SK-N-SH treated with all-trans-retinoic acid at 6 μM for 48 hours (cell line): ENCODE data around the gene COCH.

Source experiments
- ATAC-seq: fragments of 200-7000 bp; cut with Tn5 transposase; 3 replicates; pipeline ENCODE4 v1.9.1; 2020; ENCODE audit warnings: mild to moderate bottlenecking, moderate library complexity
- ARNTL ChIP-seq: fragments of 450-650 bp; formaldehyde crosslinking; IDR thresholded peaks from 2 replicates; pipeline ENCODE4 v1.5.0; 2020; ENCODE audit warnings: low read depth, mild to moderate bottlenecking, moderate library complexity, borderline replicate concordance
- BACH2 ChIP-seq: fragments of 250-450 bp; sonication (Bioruptor Pico); IDR thresholded peaks from 2 replicates; pipeline ENCODE4 v1.9.0; 2021; ENCODE audit warnings: mild to moderate bottlenecking, borderline replicate concordance
- CREB5 ChIP-seq: fragments of 250-450 bp; sonication (Bioruptor Pico); IDR thresholded peaks from 2 replicates; pipeline ENCODE4 v1.5.1; 2020; ENCODE audit warnings: low read depth, mild to moderate bottlenecking, moderate library complexity
- CSDC2 ChIP-seq: fragments of 250-450 bp; sonication (Bioruptor Pico); IDR thresholded peaks from 2 replicates; pipeline ENCODE4 v1.5.0; 2020; ENCODE audit warnings: mild to moderate bottlenecking, moderate library complexity
- CSRNP3 ChIP-seq: fragments of 250-450 bp; sonication (Bioruptor Pico); IDR thresholded peaks from 2 replicates; pipeline ENCODE4 v1.5.1; 2021; ENCODE audit warnings: mild to moderate bottlenecking, moderate library complexity
- ESRRG ChIP-seq: fragments of 250-450 bp; sonication (Bioruptor Pico); IDR thresholded peaks from 2 replicates; pipeline ENCODE4 v1.6.1; 2021; ENCODE audit warnings: mild to moderate bottlenecking
- GLIS3 ChIP-seq: fragments of 250-450 bp; sonication (Bioruptor Pico); IDR thresholded peaks from 2 replicates; pipeline ENCODE4 v1.5.0; 2020; ENCODE audit warnings: mild to moderate bottlenecking, moderate library complexity
- ISL1 ChIP-seq: fragments of 250-450 bp; sonication (Bioruptor Pico); IDR thresholded peaks from 2 replicates; pipeline ENCODE4 v2.1.2; 2022; ENCODE audit warnings: mild to moderate bottlenecking, moderate library complexity
- OSR1 ChIP-seq: fragments of 250-450 bp; sonication (Bioruptor Pico); IDR thresholded peaks from 2 replicates; pipeline ENCODE4 v1.8.0; 2022; ENCODE audit warnings: moderate library complexity, mild to moderate bottlenecking, inconsistent platforms
- RARB ChIP-seq: fragments of 250-450 bp; sonication (Bioruptor Pico); IDR thresholded peaks from 2 replicates; pipeline ENCODE4 v1.8.0; 2021; ENCODE audit warnings: mild to moderate bottlenecking, moderate library complexity
- SNAI2 ChIP-seq: fragments of 250-450 bp; sonication (Bioruptor Pico); IDR thresholded peaks from 2 replicates; pipeline ENCODE4 v1.5.0; 2020; ENCODE audit warnings: mild to moderate bottlenecking, moderate library complexity
- TCF4 ChIP-seq: fragments of 250-450 bp; sonication (Bioruptor Pico); IDR thresholded peaks from 2 replicates; pipeline ENCODE4 v1.8.0; 2021; ENCODE audit warnings: mild to moderate bottlenecking, moderate library complexity, borderline replicate concordance
- TOX ChIP-seq: fragments of 250-450 bp; sonication (Bioruptor Pico); IDR thresholded peaks from 2 replicates; pipeline ENCODE4 v1.8.0; 2021; ENCODE audit warnings: mild to moderate bottlenecking, moderate library complexity, borderline replicate concordance
- ZC3H10 ChIP-seq: fragments of 250-450 bp; sonication (Bioruptor Pico); IDR thresholded peaks from 2 replicates; pipeline ENCODE4 v1.5.1; 2021; ENCODE audit warnings: mild to moderate bottlenecking, moderate library complexity
- ZFP3 ChIP-seq: fragments of 250-450 bp; sonication (Bioruptor Pico); IDR thresholded peaks from 2 replicates; pipeline ENCODE4 v1.5.0; 2020; ENCODE audit warnings: mild to moderate bottlenecking, moderate library complexity
- ZFP30 ChIP-seq: fragments of 450-650 bp; formaldehyde crosslinking; IDR thresholded peaks from 2 replicates; pipeline ENCODE4 v1.5.0; 2022; ENCODE audit warnings: mild to moderate bottlenecking, moderate library complexity
- ZNF565 ChIP-seq: fragments of 450-650 bp; formaldehyde crosslinking; conservative IDR thresholded peaks from 2 replicates; pipeline ENCODE4 v1.5.0; 2020; ENCODE audit warnings: low read depth, mild to moderate bottlenecking, moderate library complexity
- ZNF70 ChIP-seq: fragments of 450-650 bp; formaldehyde crosslinking; IDR thresholded peaks from 2 replicates; pipeline ENCODE4 v1.5.0; 2020; ENCODE audit warnings: mild to moderate bottlenecking, moderate library complexity
- ZNF8 ChIP-seq: fragments of 450-650 bp; formaldehyde crosslinking; IDR thresholded peaks from 2 replicates; pipeline ENCODE4 v1.5.0; 2020; ENCODE audit warnings: mild to moderate bottlenecking, moderate library complexity
- TF ChIP-seq, protein P1 (sequence below): fragments of 250-450 bp; sonication (Bioruptor Pico); IDR thresholded peaks from 2 replicates; pipeline ENCODE4 v1.8.0; 2021; ENCODE audit warnings: low read depth, mild to moderate bottlenecking, moderate library complexity, borderline replicate concordance
- TF ChIP-seq, protein P2 (sequence below): fragments of 250-450 bp; sonication (Bioruptor Pico); IDR thresholded peaks from 2 replicates; pipeline ENCODE4 v1.5.0; 2020; ENCODE audit warnings: mild to moderate bottlenecking, moderate library complexity
- TF ChIP-seq, protein P3 (sequence below): fragments of 250-450 bp; sonication (Bioruptor Pico); IDR thresholded peaks from 2 replicates; pipeline ENCODE4 v1.8.0; 2020; ENCODE audit warnings: mild to moderate bottlenecking, moderate library complexity, borderline replicate concordance

Gene COCH

GRCh38 chr14:30921788-30922187 lies 47.4 kb downstream of the COCH start (continued):
- no peak for TF ChIP-seq TOX (CRISPR knock-in tag)
- TF ChIP-seq ARNTL (CRISPR knock-in tag) = no peak
- TF ChIP-seq ISL1 (CRISPR knock-in tag) = no peak
- TF ChIP-seq CSDC2 = no peak
- no peak for TF ChIP-seq CREB5 (CRISPR knock-in tag)
- TF ChIP-seq ZC3H10 (CRISPR knock-in tag) = no peak
- no peak for TF ChIP-seq ZFP30 (CRISPR knock-in tag)
- TF ChIP-seq ZNF8 = no peak
- TF ChIP-seq, protein P1, sequence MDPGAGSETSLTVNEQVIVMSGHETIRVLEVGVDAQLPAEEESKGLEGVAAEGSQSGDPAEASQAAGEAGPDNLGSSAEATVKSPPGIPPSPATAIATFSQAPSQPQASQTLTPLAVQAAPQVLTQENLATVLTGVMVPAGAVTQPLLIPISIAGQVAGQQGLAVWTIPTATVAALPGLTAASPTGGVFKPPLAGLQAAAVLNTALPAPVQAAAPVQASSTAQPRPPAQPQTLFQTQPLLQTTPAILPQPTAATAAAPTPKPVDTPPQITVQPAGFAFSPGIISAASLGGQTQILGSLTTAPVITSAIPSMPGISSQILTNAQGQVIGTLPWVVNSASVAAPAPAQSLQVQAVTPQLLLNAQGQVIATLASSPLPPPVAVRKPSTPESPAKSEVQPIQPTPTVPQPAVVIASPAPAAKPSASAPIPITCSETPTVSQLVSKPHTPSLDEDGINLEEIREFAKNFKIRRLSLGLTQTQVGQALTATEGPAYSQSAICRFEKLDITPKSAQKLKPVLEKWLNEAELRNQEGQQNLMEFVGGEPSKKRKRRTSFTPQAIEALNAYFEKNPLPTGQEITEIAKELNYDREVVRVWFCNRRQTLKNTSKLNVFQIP (CRISPR knock-in tag) = no peak
- TF ChIP-seq GLIS3 (CRISPR knock-in tag) = no peak
- TF ChIP-seq RARB (CRISPR knock-in tag) = no peak

- ATAC-seq = no peak
- TF ChIP-seq, protein P2, sequence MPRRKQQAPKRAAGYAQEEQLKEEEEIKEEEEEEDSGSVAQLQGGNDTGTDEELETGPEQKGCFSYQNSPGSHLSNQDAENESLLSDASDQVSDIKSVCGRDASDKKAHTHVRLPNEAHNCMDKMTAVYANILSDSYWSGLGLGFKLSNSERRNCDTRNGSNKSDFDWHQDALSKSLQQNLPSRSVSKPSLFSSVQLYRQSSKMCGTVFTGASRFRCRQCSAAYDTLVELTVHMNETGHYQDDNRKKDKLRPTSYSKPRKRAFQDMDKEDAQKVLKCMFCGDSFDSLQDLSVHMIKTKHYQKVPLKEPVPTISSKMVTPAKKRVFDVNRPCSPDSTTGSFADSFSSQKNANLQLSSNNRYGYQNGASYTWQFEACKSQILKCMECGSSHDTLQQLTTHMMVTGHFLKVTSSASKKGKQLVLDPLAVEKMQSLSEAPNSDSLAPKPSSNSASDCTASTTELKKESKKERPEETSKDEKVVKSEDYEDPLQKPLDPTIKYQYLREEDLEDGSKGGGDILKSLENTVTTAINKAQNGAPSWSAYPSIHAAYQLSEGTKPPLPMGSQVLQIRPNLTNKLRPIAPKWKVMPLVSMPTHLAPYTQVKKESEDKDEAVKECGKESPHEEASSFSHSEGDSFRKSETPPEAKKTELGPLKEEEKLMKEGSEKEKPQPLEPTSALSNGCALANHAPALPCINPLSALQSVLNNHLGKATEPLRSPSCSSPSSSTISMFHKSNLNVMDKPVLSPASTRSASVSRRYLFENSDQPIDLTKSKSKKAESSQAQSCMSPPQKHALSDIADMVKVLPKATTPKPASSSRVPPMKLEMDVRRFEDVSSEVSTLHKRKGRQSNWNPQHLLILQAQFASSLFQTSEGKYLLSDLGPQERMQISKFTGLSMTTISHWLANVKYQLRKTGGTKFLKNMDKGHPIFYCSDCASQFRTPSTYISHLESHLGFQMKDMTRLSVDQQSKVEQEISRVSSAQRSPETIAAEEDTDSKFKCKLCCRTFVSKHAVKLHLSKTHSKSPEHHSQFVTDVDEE (CRISPR knock-in tag) = no peak
- TF ChIP-seq SNAI2 (no peak), GLIS3 (CRISPR knock-in tag) (no peak), CSRNP3 (no peak), ZC3H10 (CRISPR knock-in tag) (no peak), ESRRG (CRISPR knock-in tag) (no peak), OSR1 (no peak), CSDC2 (no peak), BACH2 (CRISPR knock-in tag) (no peak), TOX (CRISPR knock-in tag) (no peak)
- TF ChIP-seq, all 23 proteins: peak for 0
Observed at GRCh38 chr14:30925254-30925653, 50.9 kb downstream of the COCH start.

- no peak for ATAC-seq
- TF ChIP-seq, protein P2 (CRISPR knock-in tag) = no peak
- TF ChIP-seq ZNF565 (CRISPR knock-in tag) = no peak
- TF ChIP-seq ZFP3 (CRISPR knock-in tag) = no peak
- no peak for TF ChIP-seq TOX (CRISPR knock-in tag)
- TF ChIP-seq CSDC2 = no peak
- TF ChIP-seq ZC3H10 (CRISPR knock-in tag) = no peak
- TF ChIP-seq, protein P1 (CRISPR knock-in tag) = no peak
- TF ChIP-seq BACH2 (CRISPR knock-in tag) = no peak
- TF ChIP-seq, protein P3, sequence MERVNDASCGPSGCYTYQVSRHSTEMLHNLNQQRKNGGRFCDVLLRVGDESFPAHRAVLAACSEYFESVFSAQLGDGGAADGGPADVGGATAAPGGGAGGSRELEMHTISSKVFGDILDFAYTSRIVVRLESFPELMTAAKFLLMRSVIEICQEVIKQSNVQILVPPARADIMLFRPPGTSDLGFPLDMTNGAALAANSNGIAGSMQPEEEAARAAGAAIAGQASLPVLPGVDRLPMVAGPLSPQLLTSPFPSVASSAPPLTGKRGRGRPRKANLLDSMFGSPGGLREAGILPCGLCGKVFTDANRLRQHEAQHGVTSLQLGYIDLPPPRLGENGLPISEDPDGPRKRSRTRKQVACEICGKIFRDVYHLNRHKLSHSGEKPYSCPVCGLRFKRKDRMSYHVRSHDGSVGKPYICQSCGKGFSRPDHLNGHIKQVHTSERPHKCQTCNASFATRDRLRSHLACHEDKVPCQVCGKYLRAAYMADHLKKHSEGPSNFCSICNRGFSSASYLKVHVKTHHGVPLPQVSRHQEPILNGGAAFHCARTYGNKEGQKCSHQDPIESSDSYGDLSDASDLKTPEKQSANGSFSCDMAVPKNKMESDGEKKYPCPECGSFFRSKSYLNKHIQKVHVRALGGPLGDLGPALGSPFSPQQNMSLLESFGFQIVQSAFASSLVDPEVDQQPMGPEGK (CRISPR knock-in tag) = no peak
- TF ChIP-seq OSR1 = no peak
- no peak for TF ChIP-seq ESRRG (CRISPR knock-in tag)
- TF ChIP-seq SNAI2 = no peak
- TF ChIP-seq RARB (CRISPR knock-in tag) = no peak
- TF ChIP-seq TCF4 (CRISPR knock-in tag) = no peak
- TF ChIP-seq CSRNP3 = no peak
- TF ChIP-seq ZNF70 (CRISPR knock-in tag) = no peak
- no peak for TF ChIP-seq ISL1 (CRISPR knock-in tag)
- no peak for TF ChIP-seq ARNTL (CRISPR knock-in tag)
Observed at GRCh38 chr14:30928462-30928861, 54.1 kb downstream of the COCH start.
